DLD1 (cell line): Measurements from ENCODE around the gene TBC1D9.

Source experiments
- in situ Hi-C: cut with HindIII; loops from 2 replicates; pipeline ENCODE4 v1.10.0; 2017; ENCODE audit warnings: low sequenced_read_pairs

The TBC1D9 gene

DNA sequence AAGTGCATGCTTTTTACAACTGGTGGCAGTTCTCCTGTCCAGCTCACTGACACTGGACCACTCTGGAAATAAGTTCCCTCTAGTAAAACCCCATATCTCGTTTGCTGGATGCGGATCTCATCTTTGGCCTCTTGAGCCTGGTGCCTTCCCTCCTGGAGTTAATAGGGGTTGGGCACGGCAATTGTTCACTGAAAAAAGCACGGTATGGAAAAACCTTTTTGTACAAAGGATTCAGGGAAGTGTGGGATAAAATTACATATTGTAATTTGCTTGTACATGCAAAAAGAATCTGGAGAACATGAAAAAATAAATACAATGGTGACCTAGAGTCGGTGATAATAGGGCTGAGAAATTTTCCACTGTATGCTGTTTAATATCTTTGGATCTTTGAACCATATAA lies 30.6 kb downstream of the TBC1D9 start:
- in situ Hi-C loops: no loop called here

- in situ Hi-C loops: no loop called here
Measured at GRCh38 chr4:140724760-140725159, 31.4 kb downstream of the TBC1D9 start.

DNA sequence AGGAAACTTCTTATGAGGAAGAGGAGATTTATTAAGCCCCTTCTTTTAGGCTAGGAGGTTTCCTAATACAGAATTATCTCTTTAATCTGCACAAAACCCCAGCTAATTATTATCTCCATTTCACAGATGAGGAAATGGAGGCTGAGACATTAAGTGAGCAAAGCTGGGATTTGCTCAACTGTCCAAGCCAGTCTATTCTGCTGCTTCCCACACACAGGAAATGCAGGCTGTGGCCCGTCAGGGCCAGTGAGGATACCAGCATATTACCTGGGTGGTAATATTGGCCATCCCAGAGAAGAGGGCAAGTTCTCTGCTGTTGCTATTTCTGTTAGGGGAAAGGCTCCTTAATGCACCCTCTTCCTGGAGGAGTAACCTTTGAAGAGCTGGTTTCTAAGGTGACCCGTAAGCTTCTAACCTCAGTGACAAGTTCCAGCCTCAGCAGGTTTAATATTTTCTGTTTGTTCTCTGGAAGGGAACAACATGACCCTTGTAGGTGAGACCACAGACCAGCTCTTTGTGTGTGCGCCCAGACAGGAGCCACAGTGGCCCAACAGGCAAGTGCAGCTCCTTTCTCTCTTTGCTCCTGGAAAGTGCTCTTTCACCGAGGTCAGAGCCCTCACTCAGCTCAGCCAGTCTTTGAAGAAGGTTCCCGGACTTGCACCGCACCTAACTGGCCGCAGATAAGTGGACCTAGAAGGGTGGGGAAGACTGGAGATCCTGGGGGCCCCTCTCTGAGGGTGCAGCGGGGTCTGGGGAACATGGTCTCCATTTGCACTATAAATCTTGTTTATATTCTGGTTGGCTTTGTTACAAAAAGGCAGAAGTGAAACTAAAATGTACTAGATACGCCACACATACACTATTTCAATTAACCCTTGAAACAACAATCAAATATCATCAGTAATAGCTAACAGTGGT lies 35.5 kb downstream of the TBC1D9 start:
- in situ Hi-C loops: no loop called here

DNA sequence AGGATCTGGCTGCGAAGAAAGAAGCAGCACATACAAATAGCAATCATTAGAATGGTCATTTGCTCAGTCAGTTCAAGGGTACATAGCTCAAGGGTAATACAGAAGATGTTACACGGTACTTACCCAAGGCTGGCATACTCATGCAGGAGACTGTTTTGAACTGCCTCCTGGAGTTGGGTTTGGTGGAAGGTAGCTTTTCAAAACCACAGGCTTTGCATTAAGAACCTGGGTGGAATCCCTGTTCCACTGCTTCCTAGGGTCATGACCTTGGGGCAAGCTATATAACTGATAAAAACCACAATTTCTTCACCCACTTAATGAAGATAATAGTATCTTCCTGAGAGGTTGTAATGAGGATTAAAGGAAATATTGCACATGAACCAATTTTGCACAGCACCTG lies 36.5 kb downstream of the TBC1D9 start:
- in situ Hi-C loops: no loop called here

- in situ Hi-C loops: no loop called here
Measured at GRCh38 chr4:140719022-140719421, 37.2 kb downstream of the TBC1D9 start.

DNA sequence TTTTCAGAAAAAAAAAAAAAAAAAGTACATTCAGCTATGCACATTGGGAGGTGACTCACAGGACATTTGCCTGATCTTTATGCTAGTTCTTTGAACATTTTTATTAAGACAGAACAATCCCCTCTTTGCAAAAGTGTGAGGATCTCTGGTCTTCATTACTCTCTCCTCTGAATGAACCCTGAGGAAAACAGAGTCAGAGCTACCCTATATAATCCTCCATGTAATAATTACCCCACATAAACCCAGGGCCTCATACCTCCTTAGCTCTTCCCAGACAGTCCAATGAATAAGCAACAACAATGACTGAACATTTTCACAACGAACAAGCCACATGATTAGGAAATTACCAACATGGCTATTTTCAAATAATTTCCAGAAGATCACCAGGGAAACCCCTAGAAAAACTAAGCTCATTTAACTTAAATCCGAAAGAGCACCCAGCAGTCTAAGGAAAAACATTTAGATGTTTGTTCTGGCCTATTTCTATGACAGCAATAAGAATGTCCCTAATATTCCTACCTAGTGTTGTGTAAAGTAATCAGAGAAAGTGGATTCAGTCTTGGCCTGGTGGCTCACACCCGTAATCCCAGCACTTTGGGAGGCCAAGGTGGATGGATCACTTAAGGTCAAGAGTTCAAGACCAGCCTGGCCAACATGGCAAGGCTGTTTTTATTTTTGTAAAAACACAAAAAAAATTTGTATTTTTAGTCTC lies 37.8 kb downstream of the TBC1D9 start:
- in situ Hi-C loops: no loop called here

- in situ Hi-C loops: no loop called here
Measured at GRCh38 chr4:140717313-140717712, 38.9 kb downstream of the TBC1D9 start.

GRCh38 chr4:140715119-140715518 lies 41.1 kb downstream of the TBC1D9 start:
- in situ Hi-C loops: no loop called here

GRCh38 chr4:140711910-140712309 lies 44.3 kb downstream of the TBC1D9 start:
- in situ Hi-C loops: no loop called here

DNA sequence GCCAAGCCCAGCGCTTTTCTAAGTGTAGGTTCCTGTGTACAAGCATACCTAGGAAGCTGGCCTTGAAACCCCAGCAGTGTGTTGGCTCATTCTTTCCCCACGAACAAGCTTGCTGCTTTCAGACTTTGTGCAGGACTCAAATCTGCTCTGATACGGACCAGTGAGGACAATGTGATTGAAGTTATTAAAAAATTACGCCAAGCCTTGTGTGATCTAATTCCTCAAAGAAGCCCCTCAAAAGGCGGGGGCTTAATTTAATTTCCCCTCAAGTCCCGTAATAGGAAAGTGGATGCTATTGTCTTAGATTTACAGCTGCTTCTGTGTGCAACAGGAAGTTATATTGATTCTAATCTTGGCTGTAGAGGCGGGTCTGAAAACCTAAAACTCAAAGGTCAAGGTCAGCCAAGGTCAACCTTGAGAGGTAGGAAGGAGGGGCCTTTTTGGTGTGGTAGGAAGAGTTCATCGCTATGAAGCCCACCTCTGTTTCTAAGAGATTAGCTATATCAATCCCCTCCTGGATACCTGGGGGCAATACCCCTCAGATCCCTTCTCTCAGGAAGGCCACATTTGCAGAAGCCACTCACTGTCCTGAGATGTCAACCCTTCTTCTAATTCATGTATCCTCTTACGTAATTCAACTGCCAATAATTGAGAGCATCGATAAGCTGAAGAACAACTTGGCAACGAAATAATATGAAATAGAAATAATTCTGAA lies 45.1 kb downstream of the TBC1D9 start:
- in situ Hi-C loops: no loop called here

DNA sequence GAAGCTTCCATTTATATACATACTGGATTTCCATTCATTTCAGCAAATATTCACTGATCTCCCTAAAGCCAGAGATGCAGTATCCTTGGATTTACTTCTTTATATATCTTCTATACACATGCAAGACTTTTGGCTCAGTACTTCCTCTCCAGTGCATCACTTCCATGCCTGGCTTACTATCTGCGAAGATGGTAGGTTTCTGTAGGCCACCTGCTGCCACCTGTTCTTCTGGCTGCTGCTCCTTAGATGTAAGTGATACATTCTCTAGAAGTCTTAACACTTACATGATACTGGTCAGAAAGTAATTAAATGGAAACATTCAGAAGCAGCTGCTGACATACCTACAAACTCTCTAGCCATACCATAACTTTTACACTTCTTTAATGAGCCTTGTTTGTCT lies 48.9 kb downstream of the TBC1D9 start:
- in situ Hi-C loops: no loop called here

GRCh38 chr4:140706665-140707064 lies 49.5 kb downstream of the TBC1D9 start:
- in situ Hi-C loops: no loop called here

DNA sequence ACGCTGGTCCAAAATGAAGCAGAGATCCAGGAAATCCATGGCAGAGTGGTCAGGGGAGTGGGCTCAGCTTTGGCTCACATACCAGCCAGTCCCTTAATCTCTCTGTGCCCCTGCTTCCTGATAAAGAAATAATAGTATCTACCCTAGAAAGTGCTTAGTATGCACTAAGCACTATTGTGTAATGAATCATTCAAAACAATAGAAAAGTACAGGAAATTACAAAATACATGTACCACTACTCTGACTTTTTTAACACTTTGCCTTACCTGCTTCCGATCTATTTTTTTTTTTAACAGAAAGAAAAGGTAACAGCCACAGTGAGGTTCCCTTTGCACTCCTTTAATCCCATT lies 49.9 kb downstream of the TBC1D9 start:
- in situ Hi-C loops: no loop called here

DNA sequence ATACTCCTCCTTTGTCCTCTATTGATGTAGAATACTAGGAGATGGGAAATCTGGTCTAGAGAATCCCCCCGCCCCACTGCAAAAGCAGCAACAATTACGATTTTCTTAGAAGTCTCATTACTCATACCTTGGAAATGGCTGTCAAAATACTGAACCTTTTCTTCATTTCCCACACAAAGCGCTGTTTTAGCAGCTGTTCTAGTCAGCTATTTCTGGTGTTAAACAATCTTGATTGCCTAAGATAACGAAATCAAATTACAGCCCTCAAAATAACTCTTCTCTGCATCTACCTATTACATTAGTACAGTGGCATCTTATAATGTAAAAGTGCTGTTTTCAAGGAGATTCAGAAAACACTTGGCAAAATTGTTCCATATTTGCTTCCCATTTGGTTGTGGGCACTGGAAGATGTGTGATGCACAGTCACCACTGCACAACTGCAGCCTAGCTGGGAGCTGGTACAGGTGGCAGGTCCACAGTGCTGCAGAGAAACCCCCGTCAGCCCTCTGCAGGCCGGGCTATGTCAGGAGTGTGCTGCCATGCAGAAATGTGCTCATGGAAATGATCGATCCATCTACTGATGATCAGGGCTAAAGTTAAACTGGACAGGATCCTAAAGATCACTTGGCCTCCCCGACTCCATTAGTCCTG lies 50.4 kb downstream of the TBC1D9 start:
- in situ Hi-C loops: no loop called here

- in situ Hi-C loops: no loop called here
Measured at GRCh38 chr4:140704964-140705363, 51.2 kb downstream of the TBC1D9 start.

- in situ Hi-C loops: no loop called here
Measured at GRCh38 chr4:140704392-140704960, 51.7 kb downstream of the TBC1D9 start.

- in situ Hi-C loops: no loop called here
Measured at GRCh38 chr4:140703463-140703862, 52.7 kb downstream of the TBC1D9 start.

- in situ Hi-C loops: no loop called here
Measured at GRCh38 chr4:140702096-140702757, 54.0 kb downstream of the TBC1D9 start.

- in situ Hi-C loops: no loop called here
Measured at GRCh38 chr4:140701071-140701470, 55.1 kb downstream of the TBC1D9 start.
